Activated CD8-positive, alpha-beta memory T cell treated with anti-CD3 and anti-CD28 coated beads for 1 hour (primary cell): ENCODE results near the gene SPINT2.
"Not testable (repeated sequence)": the region's sequence is repeated elsewhere in the genome, so short reads cannot be mapped to it uniquely, and the experiment has no call there.

ENCODE experiments used
- DNase-seq, 2 donors: peaks; one replicate each; pipeline ENCODE4 v3.0.0-alpha.2; 2020; ENCODE audit warnings: low read depth in 1 of 2; ENCODE audit errors: extremely low read depth in 1 of 2

Gene SPINT2

GRCh38 chr19:38264486-38265212 lies at the start of gene SPINT2:
TSS of gene SPINT2 (plus strand) at chr19:38264573. CDS start at chr19:38264893, 320 bp downstream.
- DNase-seq: peak in 1 of 2 donors; percentile 37

GRCh38 chr19:38216785-38217641 lies 47.4 kb upstream of the SPINT2 start:
- no peak for DNase-seq

- DNase-seq: no peak
Observed at GRCh38 chr19:38218204-38218603, 46.2 kb upstream of the SPINT2 start.

GRCh38 chr19:38219221-38219620 lies 45.2 kb upstream of the SPINT2 start:
- DNase-seq: no peak

- DNase-seq: no peak
Observed at GRCh38 chr19:38221421-38221820, 43.0 kb upstream of the SPINT2 start.

GRCh38 chr19:38221919-38222830 lies 42.2 kb upstream of the SPINT2 start:
- DNase-seq: no peak

- DNase-seq: no peak
Observed at GRCh38 chr19:38223119-38223523, 41.3 kb upstream of the SPINT2 start.

- no peak for DNase-seq
Observed at GRCh38 chr19:38223617-38224013, 40.8 kb upstream of the SPINT2 start.

GRCh38 chr19:38224014-38224862 lies 40.1 kb upstream of the SPINT2 start, which contains the start of gene DPF1:
TSS of gene DPF1 (minus strand) at chr19:38224222. CDS start at chr19:38224142, 80 bp downstream.
- peak in 1 of 2 donors; percentile 14 for DNase-seq

GRCh38 chr19:38224863-38225218 lies 39.5 kb upstream of the SPINT2 start:
- not testable (repeated sequence) for DNase-seq

GRCh38 chr19:38227287-38228004 lies 36.9 kb upstream of the SPINT2 start:
- no peak for DNase-seq

GRCh38 chr19:38228005-38228377 lies 36.4 kb upstream of the SPINT2 start:
- no peak for DNase-seq

- DNase-seq: no peak
Observed at GRCh38 chr19:38228491-38229439, 35.6 kb upstream of the SPINT2 start.

- peak in 1 of 2 donors; percentile 35 for DNase-seq
Observed at GRCh38 chr19:38229585-38230073, 34.7 kb upstream of the SPINT2 start.

GRCh38 chr19:38230506-38231133 lies 33.8 kb upstream of the SPINT2 start:
- DNase-seq: not testable (repeated sequence)

GRCh38 chr19:38231918-38232317 lies 32.5 kb upstream of the SPINT2 start:
- no peak for DNase-seq

- DNase-seq: peak in 1 of 2 donors; percentile 69
Observed at GRCh38 chr19:38233740-38234251, 30.6 kb upstream of the SPINT2 start.
